ENCODE measurements around the gene EPHA6. TPM values are rescaled to one million over a fixed set of nuclear protein-coding genes. Genes with fewer than 3 reads are reported as not detected.

EPHA6 gene
- total RNA-seq, 1 donor from 2014 or later = 16.5 TPM

GRCh38 chr3:97687734-97688133 lies 873.3 kb downstream of the EPHA6 start:
- no peak overlapping the region for H3K4me3 Mint-ChIP-seq (ENCODE audit: low read depth)
- no peak overlapping the region for H3K27ac Mint-ChIP-seq
- no peak for DNase-seq (ENCODE audit: low spot score, unreplicated experiment)
- no peaks in the 10 kb centered on the region for H3K27me3 Mint-ChIP-seq
- TF ChIP-seq CTCF (IDR thresholded peaks at IDR 0.05; ENCODE audit: unreplicated experiment) = no peak
- no peaks in the 10 kb centered on the region for H3K36me3 Mint-ChIP-seq (ENCODE audit: insufficient read depth)
- H3K4me1 Mint-ChIP-seq (ENCODE audit: low read depth) = no peaks in the 10 kb centered on the region
- H3K9me3 Mint-ChIP-seq (ENCODE audit: low read depth) = peaks cover 5% of the 10 kb centered on the region

GRCh38 chr3:97689111-97689510 lies 874.7 kb downstream of the EPHA6 start:
- no peak for DNase-seq (ENCODE audit: low spot score, unreplicated experiment)
- Mint-ChIP-seq H3K27ac (no peak overlapping the region), H3K4me3 (ENCODE audit: low read depth) (no peak overlapping the region), H3K36me3 (ENCODE audit: insufficient read depth) (no peaks in the 10 kb centered on the region), H3K27me3 (no peaks in the 10 kb centered on the region), H3K4me1 (ENCODE audit: low read depth) (no peaks in the 10 kb centered on the region), H3K9me3 (ENCODE audit: low read depth) (peaks cover 5% of the 10 kb centered on the region)
- no peak for TF ChIP-seq CTCF (IDR thresholded peaks at IDR 0.05; ENCODE audit: unreplicated experiment)

- DNase-seq (ENCODE audit: low spot score, unreplicated experiment) = no peak
- H3K4me1 Mint-ChIP-seq (ENCODE audit: low read depth) = no peaks in the 10 kb centered on the region
- no peaks in the 10 kb centered on the region for H3K36me3 Mint-ChIP-seq (ENCODE audit: insufficient read depth)
- TF ChIP-seq CTCF (IDR thresholded peaks at IDR 0.05; ENCODE audit: unreplicated experiment) = no peak
- H3K9me3 Mint-ChIP-seq (ENCODE audit: low read depth) = peaks cover 5% of the 10 kb centered on the region
- no peak overlapping the region for H3K4me3 Mint-ChIP-seq (ENCODE audit: low read depth)
- no peak overlapping the region for H3K27ac Mint-ChIP-seq
- H3K27me3 Mint-ChIP-seq = no peaks in the 10 kb centered on the region
Observed at GRCh38 chr3:97689962-97690361, 875.6 kb downstream of the EPHA6 start.

- Mint-ChIP-seq H3K27ac (no peak overlapping the region), H3K4me3 (ENCODE audit: low read depth) (no peak overlapping the region), H3K9me3 (ENCODE audit: low read depth) (peaks cover 5% of the 10 kb centered on the region), H3K4me1 (ENCODE audit: low read depth) (no peaks in the 10 kb centered on the region), H3K27me3 (no peaks in the 10 kb centered on the region), H3K36me3 (ENCODE audit: insufficient read depth) (no peaks in the 10 kb centered on the region)
- TF ChIP-seq CTCF (IDR thresholded peaks at IDR 0.05; ENCODE audit: unreplicated experiment) = no peak
- DNase-seq (ENCODE audit: low spot score, unreplicated experiment) = no peak
Observed at GRCh38 chr3:97691354-97691753, 877.0 kb downstream of the EPHA6 start.

GRCh38 chr3:97692389-97692788 lies 878.0 kb downstream of the EPHA6 start:
- Mint-ChIP-seq H3K4me1 (ENCODE audit: low read depth) (no peaks in the 10 kb centered on the region), H3K27me3 (no peaks in the 10 kb centered on the region), H3K27ac (no peak overlapping the region), H3K4me3 (ENCODE audit: low read depth) (no peak overlapping the region), H3K9me3 (ENCODE audit: low read depth) (peaks cover 5% of the 10 kb centered on the region), H3K36me3 (ENCODE audit: insufficient read depth) (no peaks in the 10 kb centered on the region)
- no peak for DNase-seq (ENCODE audit: low spot score, unreplicated experiment)
- no peak for TF ChIP-seq CTCF (IDR thresholded peaks at IDR 0.05; ENCODE audit: unreplicated experiment)

Data from progenitor cell of endocrine pancreas (in vitro differentiated cells).